ENCODE results near the gene ANKMY1. TPM values are rescaled to one million over a fixed set of nuclear protein-coding genes. Genes with fewer than 3 reads are reported as not detected.

The ANKMY1 gene
- total RNA-seq, 1 experiment from 2014 or later, result 85.7 TPM

- Histone ChIP-seq H3K4me2 (no peak overlapping the region), H3K79me2 (ENCODE audit: low read depth) (peaks cover 51% of the 10 kb centered on the region), H2AFZ (no peak overlapping the region), H3F3A (ENCODE audit: insufficient read depth, low read depth) (peaks cover 9% of the 10 kb centered on the region; the same call in 1 of the 2 replicates), H4K20me1 (ENCODE audit: insufficient read depth) (peaks cover 22% of the 10 kb centered on the region), H3K36me3 (ENCODE audit: low read depth) (no peaks in the 10 kb centered on the region), H3K27me3 (ENCODE audit: insufficient read depth, low read depth) (no peaks in the 10 kb centered on the region), H3K27ac (no peak overlapping the region), H3K9me3 (ENCODE audit: insufficient read depth, low read depth) (no peaks in the 10 kb centered on the region), H3K9me2 (ENCODE audit: insufficient read depth) (no peaks in the 10 kb centered on the region), H3K4me3 (no peak overlapping the region), H3K4me1 (replicated peaks; ENCODE audit: insufficient read depth) (peaks cover 25% of the 10 kb centered on the region)
- TF ChIP-seq EZH2 (IDR thresholded peaks at IDR 0.05; ENCODE audit: low read depth) (no peak), CTCF (conservative IDR thresholded peaks at IDR 0.05) (no peak)
- ChIA-PET POLR2A (ENCODE audit: unreplicated experiment) (no interaction called here), CTCF (interaction anchor here (0.6 kb wide), 1 partner anchor 10 kb away, joined by 3 read pairs; no protein-coding TSS in a partner anchor)
- intact Hi-C loops (cut with micrococcal nuclease; ENCODE audit: unreplicated experiment), result no loop called here
- no peak for DNase-seq
- BruUV-seq (replicated peaks), result no TSS peak
Measured at GRCh38 chr2:240589375-240589774, 31.6 kb upstream of the ANKMY1 start.

GRCh38 chr2:240588669-240589068 lies 30.9 kb upstream of the ANKMY1 start:
- CTCF ChIA-PET, result interaction anchor here (0.6 kb wide), 1 partner anchor 9 kb away, joined by 3 read pairs; no protein-coding TSS in a partner anchor
- H3K4me1 ChIP-seq (replicated peaks; ENCODE audit: insufficient read depth), result peaks cover 28% of the 10 kb centered on the region
- H3K36me3 ChIP-seq (ENCODE audit: low read depth), result no peaks in the 10 kb centered on the region
- peaks cover 58% of the 10 kb centered on the region for H3K79me2 ChIP-seq (ENCODE audit: low read depth)
- TF ChIP-seq EZH2 (IDR thresholded peaks at IDR 0.05; ENCODE audit: low read depth) (no peak), CTCF (conservative IDR thresholded peaks at IDR 0.05) (no peak)
- H3K9me2 ChIP-seq (ENCODE audit: insufficient read depth), result no peaks in the 10 kb centered on the region
- H3K4me2 ChIP-seq, result peak overlapping the region; percentile 97
- intact Hi-C loops (cut with micrococcal nuclease; ENCODE audit: unreplicated experiment), result no loop called here
- H4K20me1 ChIP-seq (ENCODE audit: insufficient read depth), result peaks cover 22% of the 10 kb centered on the region
- peaks cover 11% of the 10 kb centered on the region; the same call in 1 of the 2 replicates for H3F3A ChIP-seq (ENCODE audit: insufficient read depth, low read depth)
- no peak overlapping the region for H3K27ac ChIP-seq
- H2AFZ ChIP-seq, result no peak overlapping the region
- H3K9me3 ChIP-seq (ENCODE audit: insufficient read depth, low read depth), result no peaks in the 10 kb centered on the region
- BruUV-seq (replicated peaks), result no TSS peak
- H3K27me3 ChIP-seq (ENCODE audit: insufficient read depth, low read depth), result no peaks in the 10 kb centered on the region
- POLR2A ChIA-PET (ENCODE audit: unreplicated experiment), result no interaction called here
- no peak for DNase-seq
- no peak overlapping the region for H3K4me3 ChIP-seq

GRCh38 chr2:240588006-240588655 lies 30.3 kb upstream of the ANKMY1 start:
- BruUV-seq (replicated peaks), result no TSS peak
- CTCF ChIA-PET, result interaction anchor here (0.6 to 2.4 kb wide), 4 partner anchors 8 to 843 kb away, joined by 3 to 22 read pairs (median 8); no protein-coding TSS in a partner anchor
- intact Hi-C loops (cut with micrococcal nuclease; ENCODE audit: unreplicated experiment), result no loop called here

More at GRCh38 chr2:240588006-240588655, 30.3 kb upstream of the ANKMY1 start:
- peak overlapping the region; percentile 83 for H3K4me3 ChIP-seq
- peak overlapping the region; percentile 97 for H3K4me2 ChIP-seq
- H3K79me2 ChIP-seq (ENCODE audit: low read depth), result peaks cover 64% of the 10 kb centered on the region
- POLR2A ChIA-PET (ENCODE audit: unreplicated experiment), result interaction anchor here (0.6 to 0.7 kb wide), 2 partner anchors 171 to 1049 kb away, joined by 3 to 4 read pairs; partner anchors contain the start of gene THAP4
- peaks cover 22% of the 10 kb centered on the region for H4K20me1 ChIP-seq (ENCODE audit: insufficient read depth)
- peaks cover 28% of the 10 kb centered on the region for H3K4me1 ChIP-seq (replicated peaks; ENCODE audit: insufficient read depth)
- no peak for TF ChIP-seq EZH2 (IDR thresholded peaks at IDR 0.05; ENCODE audit: low read depth)
- no peak for TF ChIP-seq CTCF (conservative IDR thresholded peaks at IDR 0.05)
- H3K36me3 ChIP-seq (ENCODE audit: low read depth), result no peaks in the 10 kb centered on the region
- DNase-seq, result no peak
- no peaks in the 10 kb centered on the region for H3K9me3 ChIP-seq (ENCODE audit: insufficient read depth, low read depth)
- no peaks in the 10 kb centered on the region for H3K27me3 ChIP-seq (ENCODE audit: insufficient read depth, low read depth)
- no peak overlapping the region for H2AFZ ChIP-seq
- peaks cover 14% of the 10 kb centered on the region; the same call in 1 of the 2 replicates for H3F3A ChIP-seq (ENCODE audit: insufficient read depth, low read depth)
- no peak overlapping the region for H3K27ac ChIP-seq
- no peaks in the 10 kb centered on the region for H3K9me2 ChIP-seq (ENCODE audit: insufficient read depth)
